ENCODE data around the gene E4F1.

Gene E4F1

GRCh38 chr16:2206780-2207433, 16.5 kb upstream of the E4F1 start:
- DNase-seq (ENCODE audit: low read depth) = no peak

DNA sequence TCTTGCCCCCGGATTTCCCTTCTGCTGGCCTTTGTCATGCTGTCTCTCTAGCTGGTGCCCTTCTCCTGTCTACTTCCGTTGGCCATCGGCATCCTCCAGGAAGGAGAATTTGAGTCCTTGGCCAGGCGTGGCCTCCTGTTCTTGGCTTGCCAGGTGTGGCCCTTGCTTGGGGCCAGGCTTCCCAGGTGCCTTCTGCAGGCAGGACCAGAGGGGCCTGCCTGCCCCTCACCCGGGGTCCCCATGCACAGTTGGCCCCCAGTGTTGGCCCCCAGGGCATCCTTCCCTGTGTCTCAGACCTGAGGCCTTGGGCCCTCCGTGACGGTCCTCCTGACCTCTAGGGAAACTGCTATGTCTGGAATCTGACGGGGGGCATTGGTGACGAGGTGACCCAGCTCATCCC, 15.5 kb upstream of the E4F1 start:
- DNase-seq (ENCODE audit: low read depth) = no peak

DNA sequence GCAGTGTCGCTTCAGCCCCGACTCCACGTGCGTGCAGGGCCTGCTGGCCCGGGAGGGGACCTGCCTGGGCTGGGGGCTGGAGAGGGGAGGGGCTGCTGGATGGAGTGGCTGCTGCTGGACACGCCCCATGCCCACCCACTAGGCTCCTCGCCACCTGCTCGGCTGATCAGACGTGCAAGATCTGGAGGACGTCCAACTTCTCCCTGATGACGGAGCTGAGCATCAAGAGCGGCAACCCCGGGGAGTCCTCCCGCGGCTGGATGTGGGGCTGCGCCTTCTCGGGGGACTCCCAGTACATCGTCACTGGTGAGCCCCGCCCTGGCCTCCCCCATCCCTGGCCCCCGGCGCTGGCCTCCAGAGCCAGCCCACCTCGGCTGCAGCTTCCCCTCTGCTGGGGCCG, 15.1 kb upstream of the E4F1 start:
- no peak for DNase-seq (ENCODE audit: low read depth)

DNA sequence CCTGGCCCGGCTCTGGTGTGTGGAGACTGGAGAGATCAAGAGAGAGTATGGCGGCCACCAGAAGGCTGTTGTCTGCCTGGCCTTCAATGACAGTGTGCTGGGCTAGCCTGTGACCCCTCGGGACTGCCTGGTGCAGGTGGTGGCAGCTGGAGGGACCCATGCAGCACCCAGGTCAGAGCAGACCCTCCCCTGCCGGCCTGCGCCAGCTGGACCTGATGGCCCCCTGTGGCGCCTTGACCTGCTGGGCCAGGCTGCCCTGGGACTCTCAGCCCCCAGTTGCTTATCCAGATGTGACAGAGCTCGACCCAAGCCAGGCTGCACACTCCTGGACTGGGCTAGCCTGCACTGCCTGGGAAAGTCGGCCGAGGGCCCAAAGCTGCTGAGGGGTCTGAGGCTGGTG, 14.6 kb upstream of the E4F1 start:
- DNase-seq (ENCODE audit: low read depth) = no peak

DNA sequence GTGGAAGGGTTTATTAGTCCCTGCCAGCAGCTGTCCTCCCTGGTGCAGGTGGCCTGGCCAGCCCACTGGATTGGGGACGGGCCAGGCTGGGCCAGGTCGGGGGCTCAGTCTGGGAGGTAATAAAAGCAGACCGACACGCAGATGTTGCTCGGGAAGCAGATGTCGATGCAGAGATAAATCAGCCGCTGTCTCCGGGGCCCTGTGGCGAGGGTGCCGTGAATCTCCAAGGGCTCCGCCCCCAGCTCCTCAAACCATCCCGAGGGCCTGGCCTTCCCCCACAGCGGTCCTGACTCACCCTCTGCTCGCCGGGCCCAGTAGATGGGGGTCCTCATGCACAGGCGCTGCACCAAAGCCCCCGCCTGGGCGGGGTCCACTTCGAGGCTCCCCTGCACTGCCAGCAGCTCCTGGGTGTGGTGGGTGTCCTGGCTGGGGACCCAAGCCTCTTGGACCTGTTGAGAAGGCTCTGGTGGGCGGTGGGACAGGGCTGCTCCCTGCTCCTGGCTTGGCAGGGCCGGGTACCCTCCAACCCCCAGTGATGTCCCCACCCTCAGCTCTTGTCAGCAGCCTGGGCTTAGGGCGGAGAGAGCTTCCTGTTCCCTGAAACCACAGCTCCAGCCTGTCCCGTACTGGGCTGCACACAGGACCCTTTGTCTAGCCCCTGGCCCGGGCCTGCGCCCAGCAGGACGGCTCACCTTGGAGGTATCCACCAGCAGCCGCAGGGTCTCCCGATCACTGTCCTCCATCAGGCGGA, 14.0 kb upstream of the E4F1 start:
- no peak for DNase-seq (ENCODE audit: low read depth)

DNA sequence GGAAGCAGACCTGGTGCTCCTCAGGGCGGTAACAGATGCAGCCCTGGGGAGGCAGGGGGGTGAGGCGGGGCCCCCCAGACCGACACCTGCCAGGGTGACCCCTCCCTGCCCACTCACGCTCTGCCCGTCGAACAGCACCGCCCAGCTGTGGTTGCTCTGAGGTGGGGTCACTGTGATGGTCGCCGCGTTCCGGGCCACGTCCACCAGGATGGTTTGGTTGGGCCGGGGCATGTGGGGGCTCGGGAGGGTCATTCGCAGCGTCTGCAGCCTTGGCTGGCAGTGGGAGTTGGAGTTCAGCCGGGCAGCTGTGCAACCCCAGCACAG, 13.4 kb upstream of the E4F1 start:
- no peak for DNase-seq (ENCODE audit: low read depth)

DNA sequence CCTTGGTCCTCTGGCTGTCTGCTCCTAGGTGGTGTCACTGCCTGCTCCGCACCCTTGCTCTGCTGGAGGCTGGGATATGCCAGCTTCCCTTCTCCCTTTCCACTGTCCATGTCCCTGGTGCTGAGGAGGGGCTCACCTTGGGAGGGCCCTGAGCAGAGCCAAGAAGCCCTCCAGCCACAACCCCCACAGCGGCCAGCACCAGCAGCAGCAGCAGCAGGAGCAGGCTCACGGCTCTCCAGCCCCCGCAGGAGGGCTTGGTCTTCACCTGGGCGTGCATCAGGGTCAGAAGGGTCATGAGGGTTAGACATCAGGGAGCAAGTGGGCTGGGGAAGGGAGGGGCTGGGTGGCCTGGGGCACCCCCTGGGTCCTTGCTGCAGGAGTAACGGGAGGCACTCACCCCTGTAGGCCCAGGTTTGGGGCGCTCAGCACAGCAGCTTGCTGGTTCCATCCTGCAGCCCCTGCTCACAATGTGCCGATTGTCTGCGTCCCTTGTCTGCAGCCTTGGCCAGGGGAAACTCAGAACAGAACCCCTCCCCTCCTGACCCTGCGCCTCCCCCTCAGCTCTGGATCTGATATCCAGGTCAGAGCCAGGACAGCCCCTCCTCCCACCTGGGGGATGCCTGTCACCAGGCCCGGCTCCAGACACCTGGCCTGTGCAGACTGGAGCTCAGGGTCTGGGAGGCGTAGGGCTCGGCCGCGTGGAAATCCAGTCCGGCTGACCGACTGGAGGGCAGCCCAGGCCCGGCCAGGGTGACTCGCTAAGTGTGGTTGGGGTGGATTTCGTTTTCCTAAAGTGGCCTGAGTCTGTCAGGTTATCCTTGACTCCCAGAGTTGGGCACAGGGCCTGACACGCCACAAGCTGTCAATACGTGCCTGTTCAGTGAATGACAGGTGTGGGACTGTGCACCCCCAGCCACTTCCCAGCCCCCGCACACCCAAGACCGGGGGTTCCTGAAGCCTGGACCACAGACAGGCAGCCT, 12.7 kb upstream of the E4F1 start, which contains the start of gene BRICD5:
BRICD5 (minus strand) TSS at position 478 of the 980 bp plus-strand sequence; CDS start at position 448, 30 bp downstream.
- no peak for DNase-seq (ENCODE audit: low read depth)

DNA sequence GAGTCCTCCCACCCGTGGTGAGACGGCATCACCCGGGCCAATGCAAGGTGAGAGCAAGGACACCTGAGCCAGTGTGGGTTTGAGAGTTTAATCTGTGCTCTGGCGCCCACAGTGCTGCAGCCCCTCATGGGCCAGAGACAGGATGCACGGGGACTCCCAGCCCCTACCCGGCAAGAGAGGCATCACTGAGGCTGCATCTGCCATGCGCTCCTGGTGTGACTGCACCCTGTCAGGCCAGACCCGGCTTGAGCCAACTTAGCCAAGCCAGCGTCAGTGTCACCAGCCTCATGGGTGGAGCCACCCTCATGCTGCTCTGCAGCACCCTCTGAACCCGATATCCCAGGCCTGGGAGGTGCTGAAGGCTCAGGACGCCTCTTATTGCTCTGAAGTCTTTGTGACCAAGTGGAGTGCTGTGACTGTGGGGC, 11.5 kb upstream of the E4F1 start:
- no peak for DNase-seq (ENCODE audit: low read depth)

DNA sequence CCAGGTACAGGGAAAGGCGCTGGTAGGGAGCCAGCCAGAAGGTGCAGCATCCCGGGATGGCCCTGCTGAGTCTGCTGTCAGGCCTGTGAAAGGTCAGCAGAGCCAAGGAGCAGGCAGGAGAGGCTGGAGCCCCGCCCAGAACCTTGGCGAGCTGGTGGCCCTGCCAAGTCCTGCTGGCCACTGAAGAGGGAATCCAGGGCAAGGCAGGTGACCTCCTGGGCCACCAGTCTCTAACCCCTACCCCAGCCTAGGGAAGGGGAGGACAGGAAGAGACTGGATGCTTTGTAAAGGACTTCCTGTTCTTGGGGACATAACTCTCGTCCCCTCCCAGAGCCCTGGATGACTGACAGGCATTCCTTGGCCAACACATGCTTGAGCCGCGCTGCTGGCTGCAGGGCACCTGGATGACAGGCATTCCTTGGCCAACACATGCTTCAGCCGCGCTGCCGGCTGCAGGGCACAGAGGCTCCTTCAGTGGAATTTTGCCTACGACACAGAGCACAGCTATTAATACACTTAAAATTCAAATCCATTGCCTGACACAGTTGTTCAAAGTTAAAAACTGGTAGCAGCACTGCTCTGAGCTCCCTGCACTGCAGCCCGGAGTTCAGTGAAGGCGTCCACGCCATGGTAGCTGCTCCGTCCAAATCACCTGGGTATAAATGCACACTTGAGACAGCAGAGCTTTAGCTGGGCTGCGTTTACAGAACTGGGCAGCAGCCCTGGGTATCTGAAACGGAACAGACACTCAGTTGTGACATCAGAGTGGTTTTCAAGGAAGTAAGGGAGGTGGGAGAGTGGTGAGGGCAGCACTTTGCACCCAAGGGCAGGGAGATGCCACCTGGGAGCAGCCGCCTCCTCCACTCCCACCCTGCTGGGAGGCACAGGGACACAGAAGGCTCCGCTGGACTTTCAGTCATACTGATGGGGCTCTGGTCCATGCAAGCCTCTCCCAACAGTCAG, 10.7 kb upstream of the E4F1 start:
- DNase-seq (ENCODE audit: low read depth) = no peak

- no peak for DNase-seq (ENCODE audit: low read depth)
Observed at GRCh38 chr16:2213817-2214718, 9.3 kb upstream of the E4F1 start.

GRCh38 chr16:2214719-2214968, 8.7 kb upstream of the E4F1 start, which contains the start of gene PGP:
TSS of gene PGP (minus strand) at chr16:2214840. CDS start at chr16:2214777, 63 bp downstream.
- no peak for DNase-seq (ENCODE audit: low read depth)

DNA sequence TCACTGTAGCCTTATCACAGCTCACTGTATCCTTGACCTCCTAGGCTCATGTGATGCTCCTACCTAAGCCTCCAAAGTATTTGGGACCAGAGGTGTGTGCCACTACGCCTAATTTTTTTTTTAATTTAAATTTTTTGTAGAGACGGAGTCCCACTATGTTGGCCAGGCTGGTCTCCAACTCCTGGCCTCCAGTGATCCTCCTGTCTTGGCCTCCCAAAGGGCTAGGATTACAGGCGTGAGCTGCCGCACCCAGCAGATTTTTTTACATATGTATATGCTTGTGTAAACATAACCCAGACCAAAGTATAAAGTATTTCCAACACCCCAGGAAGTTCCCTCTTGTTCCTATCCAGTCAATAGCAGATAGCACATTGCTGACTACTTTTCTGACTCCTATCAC, 7.1 kb upstream of the E4F1 start:
- DNase-seq (ENCODE audit: low read depth) = no peak

DNA sequence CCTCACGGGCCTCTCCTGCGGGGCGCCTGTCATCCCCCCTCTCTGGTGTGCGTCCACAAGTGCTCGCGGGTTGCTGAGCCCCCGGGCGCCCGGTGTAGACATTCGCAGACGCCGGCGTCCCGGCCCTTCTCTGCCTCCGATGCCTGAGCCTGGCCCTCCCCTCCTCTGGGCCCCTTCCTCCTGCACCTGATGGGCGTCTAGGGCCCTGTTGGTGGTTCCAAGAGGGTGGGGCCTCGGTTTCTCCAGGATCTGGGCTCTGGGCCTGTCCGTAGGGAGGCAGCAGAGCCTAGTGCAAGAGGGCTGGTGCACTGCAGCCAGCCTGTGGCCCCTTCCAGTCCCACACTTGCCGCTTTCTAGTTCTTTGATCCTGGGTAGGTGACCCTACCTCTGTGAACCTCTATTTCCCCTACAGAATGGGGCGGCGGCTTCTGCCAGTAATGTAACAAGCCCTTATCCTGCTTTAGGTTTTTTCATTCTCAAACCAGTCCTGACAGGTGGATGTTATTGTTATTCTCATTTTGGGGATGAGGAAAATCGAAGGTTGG, 623 bp downstream of the E4F1 start:
- peak; percentile 5 for DNase-seq (ENCODE audit: low read depth)

DNA sequence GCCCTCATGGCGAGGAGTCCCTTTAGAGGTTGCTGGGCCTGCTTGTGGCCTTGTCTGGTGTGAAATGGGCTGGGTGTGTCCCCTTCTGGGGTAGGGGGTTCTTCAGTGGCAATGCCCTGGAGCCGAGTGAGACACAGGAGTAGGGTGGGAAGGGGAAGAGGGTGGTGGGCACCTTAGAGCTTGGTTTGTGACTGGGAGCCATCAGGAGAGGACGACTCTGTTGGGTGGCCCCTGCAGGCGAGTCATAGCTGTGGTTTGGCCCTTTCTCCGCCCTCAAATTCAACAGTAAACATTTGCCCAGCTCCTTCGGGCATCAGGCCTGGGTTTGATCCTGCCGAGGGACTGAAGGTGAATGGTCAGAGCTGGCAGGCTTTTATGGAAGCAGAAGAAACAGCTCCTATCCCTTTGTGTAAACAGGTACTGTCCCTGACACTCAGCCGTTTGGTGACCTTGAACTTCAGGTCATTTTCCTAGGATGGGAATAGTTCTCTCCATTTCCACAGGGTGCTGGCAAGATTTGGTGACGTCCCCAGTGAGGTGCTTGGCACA, 2.9 kb downstream of the E4F1 start:
- DNase-seq (ENCODE audit: low read depth) = no peak

GRCh38 chr16:2226918-2227317, 3.5 kb downstream of the E4F1 start:
- no peak for DNase-seq (ENCODE audit: low read depth)

DNA sequence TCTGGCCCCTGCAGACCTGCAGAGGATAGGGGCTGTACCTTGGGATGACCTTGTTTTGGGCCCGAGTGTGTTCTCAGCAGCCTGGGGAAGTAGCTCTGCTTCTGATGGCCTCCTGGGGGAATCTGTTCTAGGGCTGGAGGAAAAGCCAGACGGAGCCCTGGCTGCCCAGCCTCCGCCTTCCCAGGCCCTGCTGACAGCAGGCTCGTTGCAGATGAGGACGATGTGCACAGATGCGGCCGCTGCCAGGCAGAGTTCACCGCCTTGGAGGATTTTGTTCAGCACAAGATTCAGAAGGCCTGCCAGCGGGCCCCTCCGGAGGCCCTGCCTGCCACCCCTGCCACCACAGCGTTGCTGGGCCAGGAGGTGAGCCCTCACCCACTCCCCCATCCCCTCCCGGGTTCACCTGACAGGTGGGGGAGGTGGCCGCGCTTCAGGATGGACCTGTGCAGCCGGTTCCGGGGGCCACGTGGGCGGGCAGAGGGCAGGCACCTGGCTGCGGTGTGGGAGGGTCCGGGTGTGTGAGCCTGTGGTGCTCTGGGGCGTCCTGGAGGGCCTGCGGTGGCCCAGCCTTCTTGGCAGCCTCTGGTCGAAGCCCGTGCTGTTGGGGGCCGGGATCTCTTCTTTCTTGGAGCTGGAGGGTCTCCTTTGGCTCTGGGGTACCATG, 4.9 kb downstream of the E4F1 start:
- no peak for DNase-seq (ENCODE audit: low read depth)

- no peak for DNase-seq (ENCODE audit: low read depth)
Observed at GRCh38 chr16:2229091-2229490, 5.7 kb downstream of the E4F1 start.

DNA sequence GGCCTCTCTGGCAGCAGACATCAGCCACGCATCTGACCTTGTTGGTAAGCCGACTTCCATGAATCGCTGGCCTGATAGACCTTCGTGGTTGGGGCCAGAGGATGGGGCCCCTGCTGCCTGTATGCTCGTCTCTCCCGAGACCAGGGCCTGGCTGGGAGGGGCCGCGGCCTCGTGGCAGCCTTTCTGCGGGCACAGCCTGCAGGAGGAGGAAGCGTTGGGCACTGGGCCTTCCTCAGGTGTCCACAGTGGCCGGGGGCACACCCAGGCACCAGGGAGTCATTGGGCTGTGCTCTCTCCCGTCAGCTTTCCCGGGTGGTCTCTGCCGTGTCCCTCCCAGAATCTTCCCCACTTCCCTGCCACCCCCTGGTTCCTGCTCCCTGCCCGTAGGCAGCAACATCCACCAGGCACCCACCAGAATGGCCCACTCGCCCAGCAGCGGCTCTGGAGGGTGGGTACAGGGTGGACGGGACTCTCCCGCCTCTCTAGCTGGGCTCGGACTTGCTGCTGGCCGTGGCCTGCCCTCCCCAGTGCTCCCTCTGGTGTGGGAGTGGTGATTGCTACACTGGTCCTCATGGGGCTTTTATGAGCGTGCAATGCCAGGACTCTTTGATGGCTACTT, 6.3 kb downstream of the E4F1 start:
- DNase-seq (ENCODE audit: low read depth) = no peak

- no peak for DNase-seq (ENCODE audit: low read depth)
Observed at GRCh38 chr16:2230376-2230775, 7.0 kb downstream of the E4F1 start.
